ENCODE results near the gene MYO16. TPM values are rescaled to one million over a fixed set of nuclear protein-coding genes. Genes with fewer than 3 reads are reported as not detected.

MYO16 gene
- polyA plus RNA-seq, 1 donor from 2014 or later = 2.5 TPM

GRCh38 chr13:108889324-108889984 is 260.0 kb downstream of the MYO16 start:
- no peaks in the 10 kb centered on the region for H3K9me3 ChIP-seq (ENCODE audit: low read length)
- no peak overlapping the region for H3K9ac ChIP-seq (ENCODE audit: low read length)
- no peak overlapping the region for H3K4me2 ChIP-seq (ENCODE audit: low read length)
- no peaks in the 10 kb centered on the region for H4K20me1 ChIP-seq (ENCODE audit: insufficient read depth)
- H3K36me3 ChIP-seq (ENCODE audit: insufficient read depth, low read length) = no peaks in the 10 kb centered on the region
- no peaks in the 10 kb centered on the region for H3K79me2 ChIP-seq (replicated peaks; ENCODE audit: insufficient read depth, low read length)
- H3K27me3 ChIP-seq (ENCODE audit: insufficient read depth, low read depth, low read length) = no peaks in the 10 kb centered on the region
- H3K9me2 ChIP-seq (ENCODE audit: insufficient read depth, low read length) = no peaks in the 10 kb centered on the region
- TF ChIP-seq MXI1 (conservative IDR thresholded peaks at IDR 0.05; ENCODE audit: poor library complexity, severe bottlenecking) = no peak
- no peak for TF ChIP-seq RAD21 (conservative IDR thresholded peaks at IDR 0.05)
- no peak for TF ChIP-seq REST (IDR thresholded peaks at IDR 0.05; ENCODE audit: borderline replicate concordance)
- no peak overlapping the region for H2AFZ ChIP-seq (ENCODE audit: low read depth, low read length)
- no peak overlapping the region for H3K4me3 ChIP-seq (ENCODE audit: low read length)
- no peaks in the 10 kb centered on the region for H3F3A ChIP-seq (ENCODE audit: insufficient read depth, low read length, poor library complexity, severe bottlenecking)
- H3K27ac ChIP-seq (ENCODE audit: low read length) = no peak overlapping the region

GRCh38 chr13:108895220-108895704 is 265.9 kb downstream of the MYO16 start:
- no peak overlapping the region for H3K9ac ChIP-seq (ENCODE audit: low read length)
- H3F3A ChIP-seq (ENCODE audit: insufficient read depth, low read length, poor library complexity, severe bottlenecking) = no peaks in the 10 kb centered on the region
- TF ChIP-seq CTCF (IDR thresholded peaks at IDR 0.05; ENCODE audit: poor library complexity, severe bottlenecking) = peak; percentile 79
- TF ChIP-seq MXI1 (conservative IDR thresholded peaks at IDR 0.05; ENCODE audit: poor library complexity, severe bottlenecking) = no peak
- TF ChIP-seq SMC3 (conservative IDR thresholded peaks at IDR 0.05; ENCODE audit: poor library complexity) = peak; percentile 78
- no peak for TF ChIP-seq TAF1 (IDR thresholded peaks at IDR 0.05; ENCODE audit: low read depth)
- peak; percentile 80 for TF ChIP-seq RAD21 (conservative IDR thresholded peaks at IDR 0.05)
- no peak overlapping the region for H3K4me3 ChIP-seq (ENCODE audit: low read length)
- H2AFZ ChIP-seq (ENCODE audit: low read depth, low read length) = no peak overlapping the region
- H3K27me3 ChIP-seq (ENCODE audit: insufficient read depth, low read depth, low read length) = no peaks in the 10 kb centered on the region
- no peaks in the 10 kb centered on the region for H3K9me3 ChIP-seq (ENCODE audit: low read length)
- no peaks in the 10 kb centered on the region for H3K79me2 ChIP-seq (replicated peaks; ENCODE audit: insufficient read depth, low read length)
- H3K27ac ChIP-seq (ENCODE audit: low read length) = no peak overlapping the region
- H3K9me2 ChIP-seq (ENCODE audit: insufficient read depth, low read length) = no peaks in the 10 kb centered on the region
- H4K20me1 ChIP-seq (ENCODE audit: insufficient read depth) = no peaks in the 10 kb centered on the region
- H3K4me2 ChIP-seq (ENCODE audit: low read length) = no peak overlapping the region
- no peaks in the 10 kb centered on the region for H3K36me3 ChIP-seq (ENCODE audit: insufficient read depth, low read length)

- H2AFZ ChIP-seq (ENCODE audit: low read depth, low read length) = no peak overlapping the region
- H3K36me3 ChIP-seq (ENCODE audit: insufficient read depth, low read length) = no peaks in the 10 kb centered on the region
- no peaks in the 10 kb centered on the region for H3K79me2 ChIP-seq (replicated peaks; ENCODE audit: insufficient read depth, low read length)
- no peak overlapping the region for H3K4me2 ChIP-seq (ENCODE audit: low read length)
- H3K27me3 ChIP-seq (ENCODE audit: insufficient read depth, low read depth, low read length) = no peaks in the 10 kb centered on the region
- no peaks in the 10 kb centered on the region for H4K20me1 ChIP-seq (ENCODE audit: insufficient read depth)
- H3K27ac ChIP-seq (ENCODE audit: low read length) = no peak overlapping the region
- no peaks in the 10 kb centered on the region for H3K9me2 ChIP-seq (ENCODE audit: insufficient read depth, low read length)
- TF ChIP-seq POLR2AphosphoS5 (IDR thresholded peaks at IDR 0.05) (no peak), EZH2 (IDR thresholded peaks at IDR 0.05; ENCODE audit: borderline replicate concordance, insufficient read depth, low read length, poor library complexity, severe bottlenecking) (no peak), MXI1 (conservative IDR thresholded peaks at IDR 0.05; ENCODE audit: poor library complexity, severe bottlenecking) (no peak), EP300 (conservative IDR thresholded peaks at IDR 0.05; ENCODE audit: poor library complexity, severe bottlenecking) (no peak), RAD21 (conservative IDR thresholded peaks at IDR 0.05) (no peak), TAF1 (IDR thresholded peaks at IDR 0.05; ENCODE audit: low read depth) (no peak), CTCF (IDR thresholded peaks at IDR 0.05; ENCODE audit: poor library complexity, severe bottlenecking) (no peak), REST (IDR thresholded peaks at IDR 0.05; ENCODE audit: borderline replicate concordance) (no peak), SMC3 (conservative IDR thresholded peaks at IDR 0.05; ENCODE audit: poor library complexity) (no peak)
- H3F3A ChIP-seq (ENCODE audit: insufficient read depth, low read length, poor library complexity, severe bottlenecking) = no peaks in the 10 kb centered on the region
- no peak overlapping the region for H3K4me3 ChIP-seq (ENCODE audit: low read length)
- no peak overlapping the region for H3K9ac ChIP-seq (ENCODE audit: low read length)
- H3K9me3 ChIP-seq (ENCODE audit: low read length) = no peaks in the 10 kb centered on the region
Observed at GRCh38 chr13:108897955-108898354, 268.5 kb downstream of the MYO16 start.

Measured in neural cell (in vitro differentiated cells).